PC-9 (cell line): ENCODE results near the gene AHNAK.

Experiments used
- CTCF ChIP-seq: fragments of 200-600 bp; sonication (generic); conservative IDR thresholded peaks from 2 replicates; pipeline ENCODE4 v1.6.1; 2017; ENCODE audit warnings: mixed run types, antibody characterized with exemption, mild to moderate bottlenecking, moderate library complexity
- EZH2 ChIP-seq: fragments of 200-600 bp; sonication (generic); IDR thresholded peaks from 2 replicates; pipeline ENCODE4 v1.8.0; 2017; ENCODE audit warnings: antibody characterized with exemption, low read depth

GRCh38 chr11:62560566-62561103 lies 14.0 kb upstream of the AHNAK start:
- TF ChIP-seq CTCF (peak; percentile 90), EZH2 (no peak)
